Measurements from ENCODE around the gene MYLK.
"Not testable (repeated sequence)": the region's sequence is repeated elsewhere in the genome, so short reads cannot be mapped to it uniquely, and the experiment has no call there.

The MYLK gene, protein sequence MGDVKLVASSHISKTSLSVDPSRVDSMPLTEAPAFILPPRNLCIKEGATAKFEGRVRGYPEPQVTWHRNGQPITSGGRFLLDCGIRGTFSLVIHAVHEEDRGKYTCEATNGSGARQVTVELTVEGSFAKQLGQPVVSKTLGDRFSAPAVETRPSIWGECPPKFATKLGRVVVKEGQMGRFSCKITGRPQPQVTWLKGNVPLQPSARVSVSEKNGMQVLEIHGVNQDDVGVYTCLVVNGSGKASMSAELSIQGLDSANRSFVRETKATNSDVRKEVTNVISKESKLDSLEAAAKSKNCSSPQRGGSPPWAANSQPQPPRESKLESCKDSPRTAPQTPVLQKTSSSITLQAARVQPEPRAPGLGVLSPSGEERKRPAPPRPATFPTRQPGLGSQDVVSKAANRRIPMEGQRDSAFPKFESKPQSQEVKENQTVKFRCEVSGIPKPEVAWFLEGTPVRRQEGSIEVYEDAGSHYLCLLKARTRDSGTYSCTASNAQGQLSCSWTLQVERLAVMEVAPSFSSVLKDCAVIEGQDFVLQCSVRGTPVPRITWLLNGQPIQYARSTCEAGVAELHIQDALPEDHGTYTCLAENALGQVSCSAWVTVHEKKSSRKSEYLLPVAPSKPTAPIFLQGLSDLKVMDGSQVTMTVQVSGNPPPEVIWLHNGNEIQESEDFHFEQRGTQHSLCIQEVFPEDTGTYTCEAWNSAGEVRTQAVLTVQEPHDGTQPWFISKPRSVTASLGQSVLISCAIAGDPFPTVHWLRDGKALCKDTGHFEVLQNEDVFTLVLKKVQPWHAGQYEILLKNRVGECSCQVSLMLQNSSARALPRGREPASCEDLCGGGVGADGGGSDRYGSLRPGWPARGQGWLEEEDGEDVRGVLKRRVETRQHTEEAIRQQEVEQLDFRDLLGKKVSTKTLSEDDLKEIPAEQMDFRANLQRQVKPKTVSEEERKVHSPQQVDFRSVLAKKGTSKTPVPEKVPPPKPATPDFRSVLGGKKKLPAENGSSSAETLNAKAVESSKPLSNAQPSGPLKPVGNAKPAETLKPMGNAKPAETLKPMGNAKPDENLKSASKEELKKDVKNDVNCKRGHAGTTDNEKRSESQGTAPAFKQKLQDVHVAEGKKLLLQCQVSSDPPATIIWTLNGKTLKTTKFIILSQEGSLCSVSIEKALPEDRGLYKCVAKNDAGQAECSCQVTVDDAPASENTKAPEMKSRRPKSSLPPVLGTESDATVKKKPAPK (N-terminal part only)

DNA sequence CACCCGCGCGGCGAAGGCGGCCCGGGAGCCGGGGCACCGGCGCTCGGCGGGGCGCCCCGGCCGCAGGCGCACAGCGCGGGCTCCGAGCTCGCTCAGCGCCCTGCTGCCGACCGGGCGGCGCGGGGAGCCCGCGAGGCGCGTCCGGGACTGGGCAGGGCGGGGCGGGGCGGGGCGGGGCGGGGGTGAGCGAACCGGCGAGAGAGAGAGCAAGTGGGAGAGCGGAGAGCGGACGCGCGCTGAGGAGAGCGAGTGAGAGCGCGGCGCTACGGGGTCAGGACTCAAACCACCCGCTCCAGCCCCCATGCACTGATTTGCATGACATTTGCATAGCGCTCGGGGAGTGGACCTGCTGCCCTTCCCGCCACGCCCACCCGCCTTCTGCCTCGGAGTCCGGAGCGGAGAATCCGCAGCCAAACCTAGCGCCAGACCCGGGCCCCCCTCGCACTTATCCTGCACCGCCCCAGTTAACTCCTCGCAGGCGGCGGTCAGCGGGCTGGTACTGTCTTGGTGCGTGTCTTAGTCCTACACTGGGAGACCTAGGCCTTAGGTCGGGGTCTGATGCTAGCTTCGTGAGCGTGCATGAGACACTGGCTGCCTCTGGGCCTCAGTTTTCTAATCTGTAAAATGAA is at the start of gene MYLK:
Gene MYLK, minus strand, starts transcription at position 130 of the 629 bp plus-strand sequence. CDS start 90,491 bp downstream, outside the sequence.
- peak; percentile 65 for DNase-seq

- DNase-seq, result no peak
These were observed 46.3 kb upstream of the MYLK start for GRCh38 chr3:123930445-123930844.

DNA sequence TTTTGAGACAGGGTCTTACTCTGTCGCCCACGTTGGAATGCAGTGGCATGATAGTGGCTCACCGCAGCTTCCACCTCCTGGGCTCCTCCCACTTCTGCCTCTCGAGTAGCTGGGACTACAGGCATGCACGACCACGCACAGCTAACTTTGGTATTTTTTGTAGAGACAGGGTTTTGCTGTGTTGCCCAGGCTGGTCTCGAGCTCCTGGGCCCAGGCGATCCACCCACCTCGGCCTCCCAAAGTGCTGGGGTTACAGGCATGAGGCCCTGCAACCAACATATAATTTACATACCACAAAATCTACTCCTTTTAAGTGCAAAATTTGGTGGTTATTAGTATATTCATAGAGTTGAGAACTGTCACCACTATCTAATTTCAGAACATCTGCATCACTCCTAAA is 45.2 kb upstream of the MYLK start:
- no peak for DNase-seq

- DNase-seq, result no peak
These were observed 42.3 kb upstream of the MYLK start for GRCh38 chr3:123926396-123926795.

- no peak for DNase-seq
These were observed 36.7 kb upstream of the MYLK start for GRCh38 chr3:123920868-123921267.

DNA sequence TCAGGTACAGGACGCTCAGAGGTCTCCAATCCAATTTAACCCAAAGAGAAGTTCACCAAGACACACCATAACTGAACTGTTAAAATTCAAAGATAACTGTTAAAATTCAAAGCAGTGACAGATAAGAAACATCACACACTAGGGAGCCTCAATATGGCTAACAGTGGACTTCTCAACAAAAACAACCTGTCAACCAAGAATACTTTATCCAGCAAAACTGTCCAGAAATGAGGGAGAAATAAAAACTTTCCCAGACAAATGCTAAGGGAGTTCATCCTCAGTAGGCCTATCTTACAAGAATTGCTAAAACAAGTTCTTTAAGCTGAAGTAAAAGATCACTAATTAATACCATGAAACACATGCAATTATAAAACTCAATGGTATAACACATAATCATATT is 36.3 kb upstream of the MYLK start:
- DNase-seq, result no peak

- DNase-seq, result no peak
These were observed 35.2 kb upstream of the MYLK start for GRCh38 chr3:123919353-123919752.

DNA sequence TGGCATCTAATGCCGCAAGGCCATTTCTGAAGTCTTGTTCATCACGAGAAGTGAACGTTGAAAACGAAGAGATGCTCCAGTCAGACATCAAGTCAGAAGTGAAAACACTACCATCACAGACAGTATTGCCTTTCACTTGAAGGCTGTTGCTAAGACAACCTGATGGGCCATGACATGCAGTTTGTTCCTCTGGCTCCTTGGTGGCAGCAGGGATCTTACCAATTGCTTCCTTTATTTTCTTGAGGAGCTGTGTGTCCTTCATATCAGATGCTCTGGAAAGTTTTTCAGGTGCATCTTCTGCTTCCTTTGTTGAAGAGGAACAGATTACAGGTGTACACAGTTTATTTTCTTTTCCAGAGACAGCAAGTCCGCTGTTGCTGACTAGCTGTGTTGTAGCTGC is 30.7 kb upstream of the MYLK start:
- no peak for DNase-seq

- DNase-seq, result no peak
These were observed 25.7 kb upstream of the MYLK start for GRCh38 chr3:123909785-123910184.

DNA sequence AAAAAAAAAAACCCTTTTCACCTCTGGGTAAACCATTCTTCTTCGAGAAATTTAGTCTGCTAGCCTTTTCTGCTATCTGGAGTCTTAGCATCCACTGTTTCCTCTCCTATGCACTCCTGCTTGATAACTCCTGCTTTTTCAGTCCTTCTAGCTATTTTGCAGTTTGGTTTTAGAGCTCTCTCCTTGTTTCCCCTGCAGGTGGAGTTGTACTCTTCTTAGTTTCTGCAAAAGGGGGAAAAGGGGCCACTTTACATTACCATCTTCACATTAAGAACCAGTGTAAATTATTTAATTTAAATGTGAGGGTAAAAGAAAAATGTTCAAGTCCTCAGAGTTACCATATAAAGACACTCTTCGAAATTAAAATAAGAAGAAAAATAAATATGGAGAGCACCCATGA is 23.6 kb upstream of the MYLK start:
- no peak for DNase-seq

- no peak for DNase-seq
These were observed 15.3 kb upstream of the MYLK start for GRCh38 chr3:123899300-123899865.

DNA sequence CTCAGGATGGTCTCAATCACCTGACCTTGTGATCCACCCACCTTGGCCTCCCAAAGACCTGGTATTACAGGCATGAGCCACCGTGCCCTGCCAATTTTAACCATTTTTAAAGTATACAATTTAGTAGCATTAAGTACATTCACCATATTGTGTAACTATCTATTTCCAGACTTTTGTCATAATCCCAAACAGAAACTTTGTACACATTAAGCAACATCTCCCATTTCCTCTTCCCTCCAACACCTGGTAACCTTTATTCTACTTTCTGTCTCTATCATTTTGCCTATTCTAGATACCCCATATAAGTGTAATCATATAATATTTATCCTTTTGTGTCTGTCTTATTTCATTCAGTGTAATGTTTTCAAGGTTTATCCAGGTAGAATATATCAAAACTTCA is 8.9 kb upstream of the MYLK start:
- DNase-seq, result no peak

DNA sequence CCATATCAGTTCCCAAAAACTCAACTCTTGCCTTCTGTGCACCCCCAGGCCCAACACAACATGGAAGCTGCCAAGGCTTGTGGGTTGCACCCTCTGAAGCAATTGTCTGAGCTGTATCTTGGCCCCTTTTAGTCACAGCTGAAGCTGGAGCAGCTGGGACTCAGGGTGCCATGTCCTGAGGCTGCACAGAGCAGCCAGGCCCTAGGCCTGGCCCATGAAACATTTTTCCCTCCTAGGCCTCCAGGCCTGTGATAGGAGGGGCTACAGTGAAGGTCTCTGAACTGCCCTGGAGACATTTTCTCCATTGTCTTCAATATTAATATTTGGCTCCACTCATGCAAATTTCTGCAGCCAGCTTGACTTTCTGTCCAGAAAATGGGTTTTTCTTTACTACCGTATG is 8.1 kb upstream of the MYLK start:
- DNase-seq, result no peak

DNA sequence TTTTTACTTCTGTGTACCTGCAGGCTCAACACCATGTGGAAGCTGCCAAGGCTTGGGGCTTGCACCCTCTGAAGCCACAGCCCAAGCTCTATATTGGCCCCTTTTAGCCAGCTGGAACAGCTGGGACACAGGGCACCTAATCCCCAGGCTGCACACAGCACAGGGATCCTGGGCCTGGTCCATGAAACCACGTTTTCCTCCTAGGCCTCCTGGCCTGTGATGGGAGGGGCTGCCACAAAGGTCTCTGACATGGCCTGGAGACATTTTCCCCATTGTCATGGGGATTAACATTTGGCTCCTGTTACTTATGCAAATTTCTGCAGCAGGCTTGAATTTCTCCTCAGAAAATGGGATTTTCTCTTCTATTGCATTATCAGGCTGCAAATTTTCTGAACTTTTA is 6.9 kb upstream of the MYLK start:
- DNase-seq, result not testable (repeated sequence)

DNA sequence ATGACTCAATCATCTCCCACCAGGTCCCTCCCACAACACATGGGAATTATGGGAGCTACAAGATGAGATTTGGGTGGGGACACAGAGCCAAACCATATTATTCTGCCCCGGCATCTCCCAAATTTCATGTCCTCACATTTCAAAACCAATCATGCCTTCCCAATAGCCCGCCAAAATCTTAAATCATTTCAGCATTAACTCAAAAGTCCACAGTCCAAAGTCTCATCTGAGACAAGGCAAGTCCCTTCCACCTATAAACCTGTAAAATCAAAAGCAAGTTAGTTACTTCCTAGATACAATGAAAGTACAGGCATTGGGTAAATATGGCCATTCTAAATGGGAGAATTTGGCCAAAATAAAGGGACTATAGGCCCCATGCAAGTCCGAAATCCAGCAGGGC is 6.0 kb upstream of the MYLK start:
- not testable (repeated sequence) for DNase-seq

- DNase-seq, result no peak
These were observed 861 bp upstream of the MYLK start for GRCh38 chr3:123884993-123885392.

DNA sequence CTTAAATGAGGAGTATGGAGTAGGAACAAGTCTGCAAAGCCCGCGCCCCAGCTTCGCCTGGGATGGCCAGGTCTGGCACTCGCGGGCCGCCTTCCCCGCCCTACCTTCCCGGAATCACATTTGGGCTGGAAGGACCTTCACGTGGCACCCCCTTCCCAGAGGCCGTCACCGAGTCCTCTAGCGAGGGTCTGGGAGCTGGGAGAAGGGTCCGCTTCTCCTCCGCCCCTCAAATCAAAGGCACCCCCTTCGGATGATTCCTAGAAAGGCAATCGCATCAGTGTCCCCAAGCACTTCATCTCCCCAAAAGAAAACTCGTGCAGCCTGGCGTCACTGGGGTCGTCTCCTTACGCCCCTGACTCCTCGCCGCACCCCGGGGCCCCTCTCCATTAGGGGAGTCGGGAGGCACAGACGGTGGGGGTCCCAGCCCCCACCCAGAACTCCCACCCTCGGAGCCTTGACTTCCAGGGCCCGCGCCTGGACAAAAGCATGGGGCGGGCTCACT is 380 bp downstream of the MYLK start:
- DNase-seq, result no peak

- DNase-seq, result no peak
These were observed 1.0 kb downstream of the MYLK start for GRCh38 chr3:123883111-123883510.

DNA sequence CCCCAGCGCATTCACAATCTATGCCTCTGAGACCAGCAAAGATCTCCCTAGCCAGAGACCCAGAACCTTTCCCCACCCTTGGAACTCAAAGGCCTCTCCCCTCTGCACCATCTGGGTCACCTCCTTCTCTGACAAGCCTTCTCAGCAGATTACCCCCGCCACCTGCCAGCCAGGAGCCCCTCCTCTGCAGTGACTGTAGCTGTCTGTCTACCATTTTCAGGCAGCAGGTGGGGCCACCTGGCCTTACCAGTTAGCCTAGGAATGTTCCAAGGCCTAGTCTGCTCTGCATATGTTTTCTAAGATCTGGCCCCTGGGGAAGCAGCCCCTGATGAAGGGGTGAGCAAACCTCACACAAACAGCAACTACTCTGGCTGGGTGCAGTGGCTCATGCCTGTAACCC is 2.4 kb downstream of the MYLK start:
- DNase-seq, result no peak

DNA sequence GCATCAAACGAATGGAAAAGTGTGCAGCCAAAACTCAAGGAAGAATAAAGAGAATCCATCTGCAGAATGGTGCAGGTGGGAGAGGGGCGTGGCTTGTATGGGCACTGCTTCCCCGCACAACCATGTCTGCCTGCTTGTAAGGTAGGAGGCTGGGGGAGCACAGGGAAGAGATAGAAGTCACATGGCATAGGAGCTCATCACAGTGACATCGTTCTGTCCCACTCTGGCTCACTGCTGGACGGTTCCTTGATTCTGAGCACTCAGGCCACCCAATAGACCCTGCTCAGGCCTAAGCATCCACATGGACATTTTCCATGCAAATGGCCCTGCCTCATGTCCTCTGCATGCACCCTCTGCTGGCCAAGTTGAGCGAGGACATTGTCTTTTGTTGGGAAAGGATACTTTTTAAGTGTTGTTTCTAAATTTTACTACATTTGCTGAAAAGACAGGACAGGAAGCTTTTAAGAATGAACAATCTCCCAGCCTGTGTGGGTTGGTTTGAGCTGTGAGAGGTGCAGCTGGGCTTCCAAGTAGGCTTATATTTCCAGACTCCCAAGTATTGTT is 3.1 kb downstream of the MYLK start:
- DNase-seq, result no peak

GRCh38 chr3:123878807-123879206 is 5.3 kb downstream of the MYLK start:
- DNase-seq, result no peak

DNA sequence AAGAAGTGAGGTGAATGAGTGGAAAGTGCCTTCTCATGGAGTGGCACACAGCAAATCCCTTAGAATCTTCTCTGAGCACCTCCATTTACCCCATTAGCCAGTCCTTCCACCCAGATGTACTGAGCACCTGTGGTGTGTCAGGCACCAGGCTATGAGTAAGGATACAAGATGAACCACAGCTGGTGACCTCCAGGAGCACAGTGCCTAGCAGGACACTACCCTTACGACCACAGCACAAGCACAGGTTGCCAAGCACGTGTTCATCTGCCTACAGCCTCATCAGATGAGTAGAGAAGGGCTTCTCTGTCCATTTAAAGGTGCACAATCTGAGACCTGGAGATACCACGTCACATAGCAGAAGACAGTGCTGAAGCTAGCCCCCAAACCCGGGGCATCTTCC is 6.2 kb downstream of the MYLK start:
- no peak for DNase-seq
